Spleen (tissue), 11 donors: ENCODE results near the gene MALSU1. TPM values are rescaled to one million over a fixed set of nuclear protein-coding genes. Genes with fewer than 3 reads are reported as not detected.

Experiments
- DNase-seq: peaks from one replicate; pipeline ENCODE4 v3.0.0-alpha.2; 2020
- H3K27ac ChIP-seq, 8 donors: fragments of 200-600 bp; sonication (generic) in 7 of 8; 1 replicate in 4 of 8; 2 replicates in 4 of 8; pipeline versions ENCODE4 v1.5.0 to v1.8.0; 2016 to 2021; ENCODE audit warnings: inconsistent platforms in 4 of 8, mild to moderate bottlenecking in 4 of 8, moderate library complexity in 1 of 8
- H3K27me3 ChIP-seq, 7 donors: fragments of 200-600 bp; sonication (generic) in 6 of 7; replicated peaks in 1 of 7; 1 replicate in 4 of 7; 2 replicates in 3 of 7; pipeline versions ENCODE4 v1.5.0 to v1.8.0; 2016 to 2021; ENCODE audit warnings: inconsistent platforms in 3 of 7, mild to moderate bottlenecking in 1 of 7
- H3K36me3 ChIP-seq, 6 donors: fragments of 200-600 bp; sonication (generic) in 5 of 6; 1 replicate in 4 of 6; 2 replicates in 2 of 6; pipeline versions ENCODE4 v1.5.0 to v1.8.0; 2016 to 2021; ENCODE audit warnings: inconsistent platforms in 2 of 6
- H3K4me1 ChIP-seq, 6 donors: fragments of 200-600 bp; sonication (generic) in 5 of 6; 1 replicate in 3 of 6; 2 replicates in 3 of 6; pipeline versions ENCODE4 v1.5.0 to v1.8.0; 2016 to 2021; ENCODE audit warnings: inconsistent platforms in 3 of 6
- H3K4me3 ChIP-seq, 8 donors: fragments of 200-600 bp; sonication (generic) in 7 of 8; 1 replicate in 4 of 8; 2 replicates in 4 of 8; pipeline versions ENCODE4 v1.5.0 to v1.8.0; 2016 to 2021; ENCODE audit warnings: inconsistent platforms in 4 of 8, mild to moderate bottlenecking in 4 of 8, moderate library complexity in 2 of 8
- H3K9me3 ChIP-seq, 8 donors: fragments of 200-600 bp; sonication (generic) in 7 of 8; 1 replicate in 4 of 8; 2 replicates in 4 of 8; pipeline versions ENCODE4 v1.5.0 to v1.8.0; 2016 to 2021; ENCODE audit warnings: inconsistent platforms in 4 of 8
- CTCF ChIP-seq, 11 experiments: fragments of 200-600 bp in 7 of 11; fragments of 450-650 bp in 4 of 11; sonication (generic) in 4 of 11; IDR thresholded peaks in 8 of 11; conservative IDR thresholded peaks in 3 of 11; 1 replicate in 7 of 11; 2 replicates in 4 of 11; pipeline versions ENCODE4 v1.4.0 to v1.8.0; 2016 to 2021; ENCODE audit warnings: antibody characterized with exemption in 11 of 11, inconsistent platforms in 4 of 11, mild to moderate bottlenecking in 1 of 11
- POLR2A ChIP-seq, 3 donors: fragments of 450-650 bp; IDR thresholded peaks; one replicate each; pipeline ENCODE4 v1.5.1; 2017; ENCODE audit warnings: antibody characterized with exemption in 3 of 3, mild to moderate bottlenecking in 1 of 3
- POLR2AphosphoS5 ChIP-seq, 3 donors: sonication (generic); formaldehyde crosslinking; IDR thresholded peaks; one replicate each; pipeline ENCODE4 v1.5.1; 2017; ENCODE audit warnings: antibody characterized with exemption in 3 of 3
- WGBS, 5 donors: extraction: QIAGEN DNeasy Blood & Tissue Kit in 3 of 5; methylation state at CpG; one replicate each; pipeline versions ENCODE4 v1.1.5 to v1.1.7; 2013 to 2018; 5-methylcytosine and 5-hydroxymethylcytosine counted together
- intact Hi-C: fragments of 100-400 bp; cut with DNase I; formaldehyde crosslinking; loops from one replicate; pipeline ENCODE4 v1.15.0; 2023; ENCODE audit warnings: low total_unique reads
- polyA plus RNA-seq, 3 donors: library from polyadenylated mRNA; stranded (reverse); fragments of 200-250 nt; gene quantifications; one replicate each; pipeline ENCODE4 v1.2.1, GENCODE V29; 2013
- total RNA-seq, 7 donors: library from RNA; depleted of rRNA in 3 of 7; stranded (reverse); fragments of >200 nt in 3 of 7; fragmentation: NEBNext Ultra II Directional in 4 of 7; extraction: Animal tissue kit (Norgen Biotek cat#: 25700) in 4 of 7; gene quantifications; one replicate each; pipeline versions ENCODE4 v1.1.0 to v1.2.1, GENCODE V29; 2016 to 2021
- donor health status: healthy with polysubstance abuse.
- donor health status: DM: no; HTN: no; CAD: no; lungs with moderate emphysema.
- donor health status: DM: no; HTN: no; CAD: no.
- donor health status: Bipolar disorder and iron deficiency.
- donor health status: healthy.
- donor health status: DM: no; HTN: no; CAD: no.
- donor health status: DM: yes; HTN: yes; CAD: no.

MALSU1 gene
- total and polyA plus RNA-seq, 10 donors = 18.3 to 49.8 (median 34.2) TPM

- H3K27ac ChIP-seq = peak overlapping the region in 3 of 8 donors; percentile 6 to 36 (median 19)
- intact Hi-C loops = no loop called here
These were observed 48.0 kb downstream of the MALSU1 start for GRCh38 chr7:23347033-23347681.

DNA sequence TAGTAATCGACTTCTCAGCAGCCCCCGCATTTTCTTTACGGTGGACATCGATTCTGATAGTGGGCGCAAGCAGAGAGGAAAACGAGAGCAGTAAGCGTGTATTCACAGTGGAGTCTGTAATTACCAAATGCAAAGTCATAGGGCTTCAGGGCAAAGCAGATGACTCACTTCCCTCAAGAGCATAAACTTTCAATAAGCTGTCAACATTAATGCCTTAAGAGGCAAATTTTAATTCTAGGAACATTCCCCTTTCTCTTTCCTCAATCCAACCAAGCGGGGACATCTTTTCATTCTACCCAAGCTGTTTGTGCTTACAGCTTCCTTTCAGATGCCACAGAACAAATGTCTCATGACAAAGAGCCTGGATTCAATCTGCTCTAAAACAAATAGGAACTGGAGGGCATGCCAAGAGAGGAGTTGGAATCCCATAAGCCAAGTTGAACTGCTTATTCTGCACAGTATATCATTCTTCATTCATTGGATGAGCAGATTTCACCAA, 48.6 kb downstream of the MALSU1 start:
- DNase-seq = no peak
- Histone ChIP-seq H3K27ac (peak overlapping the region in 3 of 8 donors; percentile 6 to 36 (median 19)), H3K4me3 (no peak overlapping the region), H3K27me3 (no peaks in the 10 kb centered on the region), H3K36me3 (no peaks in the 10 kb centered on the region), H3K9me3 (no peaks in the 10 kb centered on the region), H3K4me1 (peaks cover 0 to 29% (median 15%) of the 10 kb centered on the region in 6 donors)
- TF ChIP-seq POLR2AphosphoS5 (IDR thresholded peaks at IDR 0.05) (no peak), CTCF (IDR thresholded peaks at IDR 0.05 in 8 of 11, conservative IDR thresholded peaks at IDR 0.05 in 3 of 11) (no peak), POLR2A (IDR thresholded peaks at IDR 0.05) (no peak)
- intact Hi-C loops = no loop called here
- WGBS, 5 donors = 47 to 68% (median 58%) methylated on average over 8 of the region's 8 CpGs

More at GRCh38 chr7:23347033-23347681, 48.0 kb downstream of the MALSU1 start:
- TF ChIP-seq POLR2AphosphoS5 (IDR thresholded peaks at IDR 0.05) (no peak), POLR2A (IDR thresholded peaks at IDR 0.05) (no peak), CTCF (IDR thresholded peaks at IDR 0.05 in 8 of 11, conservative IDR thresholded peaks at IDR 0.05 in 3 of 11) (no peak)
- WGBS, 5 donors = 57 to 84% (median 70%) methylated on average over 9 of the region's 9 CpGs
- peak overlapping the region in 1 of 8 donors; percentile 62 for H3K4me3 ChIP-seq
- no peak for DNase-seq
- H3K27me3 ChIP-seq = no peaks in the 10 kb centered on the region
- peaks cover 0 to 29% (median 15%) of the 10 kb centered on the region in 6 donors for H3K4me1 ChIP-seq
- H3K9me3 ChIP-seq = no peaks in the 10 kb centered on the region
- no peaks in the 10 kb centered on the region for H3K36me3 ChIP-seq

- no peaks in the 10 kb centered on the region for H3K27me3 ChIP-seq
- peaks cover 0 to 29% (median 15%) of the 10 kb centered on the region in 6 donors for H3K4me1 ChIP-seq
- no peak overlapping the region for H3K4me3 ChIP-seq
- intact Hi-C loops = no loop called here
- H3K36me3 ChIP-seq = no peaks in the 10 kb centered on the region
- 77 to 89% (median 82%) methylated on average over 7 of the region's 7 CpGs for WGBS, 5 donors
- no peaks in the 10 kb centered on the region for H3K9me3 ChIP-seq
- TF ChIP-seq CTCF (IDR thresholded peaks at IDR 0.05 in 8 of 11, conservative IDR thresholded peaks at IDR 0.05 in 3 of 11) = no peak
- no peak for TF ChIP-seq POLR2A (IDR thresholded peaks at IDR 0.05)
- TF ChIP-seq POLR2AphosphoS5 (IDR thresholded peaks at IDR 0.05) = no peak
- DNase-seq = no peak
- H3K27ac ChIP-seq = no peak overlapping the region
These were observed 50.5 kb downstream of the MALSU1 start for GRCh38 chr7:23349484-23350157.

GRCh38 chr7:23350466-23350865, 51.3 kb downstream of the MALSU1 start:
- Histone ChIP-seq H3K4me3 (no peak overlapping the region), H3K27ac (no peak overlapping the region), H3K4me1 (peaks cover 0 to 26% (median 14%) of the 10 kb centered on the region in 6 donors), H3K27me3 (peaks cover 0 to 5% (median 0%) of the 10 kb centered on the region in 7 donors), H3K9me3 (no peaks in the 10 kb centered on the region), H3K36me3 (no peaks in the 10 kb centered on the region)
- TF ChIP-seq POLR2A (IDR thresholded peaks at IDR 0.05) = no peak
- no peak for TF ChIP-seq POLR2AphosphoS5 (IDR thresholded peaks at IDR 0.05)
- TF ChIP-seq CTCF (IDR thresholded peaks at IDR 0.05 in 8 of 11, conservative IDR thresholded peaks at IDR 0.05 in 3 of 11) = no peak
- WGBS, 5 donors = 77 to 90% (median 86%) methylated on average over 2 of the region's 2 CpGs
- DNase-seq = no peak
- intact Hi-C loops = no loop called here
